ENCODE measurements around the gene HOXC6. TPM values are rescaled to one million over a fixed set of nuclear protein-coding genes. Genes with fewer than 3 reads are reported as not detected.

Gene HOXC6
- polyA plus RNA-seq, 3 donors = not detected

GRCh38 chr12:53998900-53999236 is 29.4 kb upstream of the HOXC6 start:
- H3K9me3 ChIP-seq (replicated peaks in 1 of 2; ENCODE audit: control insufficient read depth in 1 of 2, insufficient read depth in 1 of 2, low read length in 2 of 2) = peaks cover 3 to 53% of the 10 kb centered on the region in 2 donors
- no peak for TF ChIP-seq CTCF (IDR thresholded peaks at IDR 0.05)
- no peak overlapping the region for H3K4me2 ChIP-seq (replicated peaks; ENCODE audit: extremely low read depth, low read length, poor library complexity, severe bottlenecking)
- Mint-ChIP-seq H3K36me3 (peaks cover 3 to 19% of the 10 kb centered on the region in 2 donors), H3K27me3 (ENCODE audit: low read depth in 3 of 3) (peaks cover 98 to 100% (median 100%) of the 10 kb centered on the region in 3 donors), H3K9me3 (peaks cover 1 to 63% (median 30%) of the 10 kb centered on the region in 7 donors), H3K27ac (no peak overlapping the region), H3K4me3 (peak overlapping the region in 1 of 2 donors; percentile 74), H3K4me1 (peaks cover 29% of the 10 kb centered on the region)
- no peak overlapping the region for H3K4me3 ChIP-seq (replicated peaks in 1 of 3; ENCODE audit: low read depth in 2 of 3, low read length in 3 of 3)
- H2AFZ ChIP-seq (ENCODE audit: insufficient read depth, low read depth, low read length, poor library complexity, severe bottlenecking) = no peak overlapping the region
- no peaks in the 10 kb centered on the region for H3K36me3 ChIP-seq (replicated peaks in 1 of 2; ENCODE audit: control insufficient read depth in 1 of 2, insufficient read depth in 2 of 2, low read length in 2 of 2)
- intact Hi-C loops (cut with micrococcal nuclease) = loop anchor here in 1 of 2 donors (5.0 kb wide), 1 partner anchor 47 kb away; the partner anchor contains the start of gene HOXC12
- DNase-seq = no peak
- H4K20me1 ChIP-seq (ENCODE audit: insufficient read depth, low read length) = no peaks in the 10 kb centered on the region
- no peak overlapping the region for H3K9ac ChIP-seq (ENCODE audit: insufficient read depth, low read length, poor library complexity, severe bottlenecking)
- no peak overlapping the region for H3K27ac ChIP-seq (ENCODE audit: low read depth in 1 of 2, low read length in 2 of 2)
- no peaks in the 10 kb centered on the region for H3K79me2 ChIP-seq (ENCODE audit: insufficient read depth, low read length)
- H3K27me3 ChIP-seq (ENCODE audit: control insufficient read depth in 2 of 2, insufficient read depth in 2 of 2, low read length in 2 of 2) = peaks cover 92 to 100% of the 10 kb centered on the region in 2 donors
- WGBS (ENCODE audit: insufficient coverage) = 6% methylated on average over 3 of the region's 13 CpGs
- H3K4me1 ChIP-seq (ENCODE audit: control insufficient read depth in 1 of 2, insufficient read depth in 2 of 2, low read length in 2 of 2) = peaks cover 15 to 30% of the 10 kb centered on the region in 2 donors

- H3K4me3 ChIP-seq (replicated peaks in 1 of 3; ENCODE audit: low read depth in 2 of 3, low read length in 3 of 3) = no peak overlapping the region
- no peak overlapping the region for H3K9ac ChIP-seq (ENCODE audit: insufficient read depth, low read length, poor library complexity, severe bottlenecking)
- DNase-seq = no peak
- Mint-ChIP-seq H3K4me3 (peak overlapping the region in 1 of 2 donors; percentile 73), H3K9me3 (peaks cover 0 to 57% (median 25%) of the 10 kb centered on the region in 7 donors), H3K27ac (no peak overlapping the region), H3K27me3 (ENCODE audit: low read depth in 3 of 3) (peaks cover 98 to 100% (median 100%) of the 10 kb centered on the region in 3 donors), H3K4me1 (peaks cover 25% of the 10 kb centered on the region), H3K36me3 (peaks cover 3 to 16% of the 10 kb centered on the region in 2 donors)
- no peak for TF ChIP-seq CTCF (IDR thresholded peaks at IDR 0.05)
- H3K4me2 ChIP-seq (replicated peaks; ENCODE audit: extremely low read depth, low read length, poor library complexity, severe bottlenecking) = peak overlapping the region; percentile 24
- H3K36me3 ChIP-seq (replicated peaks in 1 of 2; ENCODE audit: control insufficient read depth in 1 of 2, insufficient read depth in 2 of 2, low read length in 2 of 2) = no peaks in the 10 kb centered on the region
- no peak overlapping the region for H2AFZ ChIP-seq (ENCODE audit: insufficient read depth, low read depth, low read length, poor library complexity, severe bottlenecking)
- H3K4me1 ChIP-seq (ENCODE audit: control insufficient read depth in 1 of 2, insufficient read depth in 2 of 2, low read length in 2 of 2) = peaks cover 15 to 30% of the 10 kb centered on the region in 2 donors
- WGBS (ENCODE audit: insufficient coverage) = 3% methylated on average over 17 of the region's 35 CpGs
- intact Hi-C loops (cut with micrococcal nuclease) = loop anchor here in 1 of 2 donors (5.0 kb wide), 1 partner anchor 47 kb away; the partner anchor contains the start of gene HOXC12
- H3K79me2 ChIP-seq (ENCODE audit: insufficient read depth, low read length) = no peaks in the 10 kb centered on the region
- no peaks in the 10 kb centered on the region for H4K20me1 ChIP-seq (ENCODE audit: insufficient read depth, low read length)
- peaks cover 3 to 55% of the 10 kb centered on the region in 2 donors for H3K9me3 ChIP-seq (replicated peaks in 1 of 2; ENCODE audit: control insufficient read depth in 1 of 2, insufficient read depth in 1 of 2, low read length in 2 of 2)
- no peak overlapping the region for H3K27ac ChIP-seq (ENCODE audit: low read depth in 1 of 2, low read length in 2 of 2)
- H3K27me3 ChIP-seq (ENCODE audit: control insufficient read depth in 2 of 2, insufficient read depth in 2 of 2, low read length in 2 of 2) = peaks cover 94 to 100% of the 10 kb centered on the region in 2 donors
Measured at GRCh38 chr12:53999559-54000115, 28.6 kb upstream of the HOXC6 start.

All from CD14-positive monocyte (primary cell).